SK-N-MC (cell line): ENCODE measurements around the gene F2RL1.
"Not testable (repeated sequence)": the region's sequence is repeated elsewhere in the genome, so short reads cannot be mapped to it uniquely, and the experiment has no call there.

Experiments used
- DNase-seq: peaks from one replicate; pipeline ENCODE4 v3.0.0-alpha.2; 2011; ENCODE audit warnings: low read depth, low spot score
- H3K27ac ChIP-seq: fragments of 200-600 bp; sonication (generic); 2 replicates; pipeline ENCODE4 v1.5.1; 2016; ENCODE audit warnings: mixed run types
- H3K36me3 ChIP-seq: fragments of 200-600 bp; sonication (generic); 2 replicates; pipeline ENCODE4 v1.6.1; 2017; ENCODE audit warnings: antibody characterized with exemption, low read length, mixed read lengths; ENCODE audit not compliant: insufficient read depth
- H3K4me3 ChIP-seq: fragments of 200-600 bp; sonication (generic); 2 replicates; pipeline ENCODE4 v1.5.1; 2016
- H3K9ac ChIP-seq: fragments of 200-600 bp; sonication (generic); 2 replicates; pipeline ENCODE4 v1.8.0; 2017; ENCODE audit warnings: mixed run types, mixed read lengths; ENCODE audit not compliant: insufficient read length
- H3K9me3 ChIP-seq: fragments of 200-600 bp; sonication (generic); 2 replicates; pipeline ENCODE4 v1.6.1; 2017; ENCODE audit warnings: low read depth, mild to moderate bottlenecking, antibody characterized with exemption, low read length, moderate library complexity, mixed read lengths
- EZH2 ChIP-seq: fragments of 200-600 bp; sonication (generic); IDR thresholded peaks from one replicate; pipeline ENCODE4 v1.6.1; 2017; ENCODE audit warnings: antibody characterized with exemption
- FOXP2 ChIP-seq: optimal IDR thresholded peaks from 2 replicates; pipeline ENCODE3; 2011; ENCODE audit warnings: mild to moderate bottlenecking, moderate library complexity; ENCODE audit not compliant: insufficient read depth; ENCODE audit errors: extremely low read length, control extremely low read depth
- POLR2AphosphoS5 ChIP-seq: IDR thresholded peaks from 2 replicates; pipeline ENCODE4 v1.6.1; 2012; ENCODE audit warnings: mild to moderate bottlenecking, low read depth, low read length, borderline replicate concordance

F2RL1 gene, protein sequence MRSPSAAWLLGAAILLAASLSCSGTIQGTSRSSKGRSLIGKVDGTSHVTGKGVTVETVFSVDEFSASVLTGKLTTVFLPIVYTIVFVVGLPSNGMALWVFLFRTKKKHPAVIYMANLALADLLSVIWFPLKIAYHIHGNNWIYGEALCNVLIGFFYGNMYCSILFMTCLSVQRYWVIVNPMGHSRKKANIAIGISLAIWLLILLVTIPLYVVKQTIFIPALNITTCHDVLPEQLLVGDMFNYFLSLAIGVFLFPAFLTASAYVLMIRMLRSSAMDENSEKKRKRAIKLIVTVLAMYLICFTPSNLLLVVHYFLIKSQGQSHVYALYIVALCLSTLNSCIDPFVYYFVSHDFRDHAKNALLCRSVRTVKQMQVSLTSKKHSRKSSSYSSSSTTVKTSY

DNA sequence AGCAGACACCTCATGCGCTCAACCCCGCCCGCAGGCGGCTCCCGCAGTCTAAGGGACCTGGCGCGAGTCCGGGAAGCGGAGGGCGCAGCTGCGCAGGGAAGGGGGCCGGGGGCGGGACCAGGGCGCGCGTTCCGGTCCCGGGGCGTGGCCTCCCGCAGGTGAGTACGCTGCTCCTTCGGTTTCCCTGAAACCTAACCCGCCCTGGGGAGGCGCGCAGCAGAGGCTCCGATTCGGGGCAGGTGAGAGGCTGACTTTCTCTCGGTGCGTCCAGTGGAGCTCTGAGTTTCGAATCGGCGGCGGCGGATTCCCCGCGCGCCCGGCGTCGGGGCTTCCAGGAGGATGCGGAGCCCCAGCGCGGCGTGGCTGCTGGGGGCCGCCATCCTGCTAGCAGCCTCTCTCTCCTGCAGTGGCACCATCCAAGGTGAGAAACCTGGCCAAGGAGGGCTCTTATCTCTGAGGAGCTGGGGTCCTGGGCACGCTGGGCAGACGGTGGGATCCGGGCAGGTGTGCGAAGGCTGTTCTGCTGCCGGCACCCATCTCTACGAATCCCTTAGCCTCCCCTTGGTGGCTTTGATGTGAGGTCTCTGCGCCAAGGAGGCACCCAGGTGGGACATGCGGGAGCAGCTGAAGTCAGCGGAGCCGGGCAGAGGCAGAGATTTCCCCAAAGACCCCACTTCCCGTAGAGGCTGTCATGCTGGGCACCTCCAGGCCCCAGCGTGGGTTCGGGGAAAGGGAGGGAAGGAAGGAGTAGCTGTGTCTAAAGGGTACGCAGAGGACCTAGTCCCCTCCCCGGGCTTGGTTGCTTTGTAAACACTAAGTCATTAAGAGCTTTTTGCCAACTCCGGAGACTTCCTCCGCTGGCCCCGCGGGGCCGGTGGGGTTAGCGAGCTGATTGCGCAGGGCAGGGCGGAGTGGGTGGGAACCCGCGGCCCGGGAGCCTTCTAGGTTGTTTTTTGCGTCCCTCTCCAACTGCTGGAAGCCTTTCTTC, at the start of gene F2RL1:
Gene F2RL1 (plus strand): TSS at position 187 of the 988 bp plus-strand sequence. CDS start 153 bp downstream, at position 340.
- TF ChIP-seq EZH2, result no peak
- no peak for TF ChIP-seq FOXP2
- no peak for TF ChIP-seq POLR2AphosphoS5
- Histone ChIP-seq H3K9me3 (no peaks in the 10 kb centered on the region), H3K36me3 (no peaks in the 10 kb centered on the region), H3K9ac (no peak within 1 kb of the TSS), H3K4me3 (peak within 1 kb of the TSS; percentile 74), H3K27ac (no peak within 1 kb of the TSS)
- no peak for DNase-seq

GRCh38 chr5:76771041-76771440, 47.8 kb upstream of the F2RL1 start:
- not testable (repeated sequence) for H3K9ac ChIP-seq, H3K4me3 ChIP-seq, H3K27ac ChIP-seq, H3K36me3 ChIP-seq, H3K9me3 ChIP-seq, DNase-seq

DNA sequence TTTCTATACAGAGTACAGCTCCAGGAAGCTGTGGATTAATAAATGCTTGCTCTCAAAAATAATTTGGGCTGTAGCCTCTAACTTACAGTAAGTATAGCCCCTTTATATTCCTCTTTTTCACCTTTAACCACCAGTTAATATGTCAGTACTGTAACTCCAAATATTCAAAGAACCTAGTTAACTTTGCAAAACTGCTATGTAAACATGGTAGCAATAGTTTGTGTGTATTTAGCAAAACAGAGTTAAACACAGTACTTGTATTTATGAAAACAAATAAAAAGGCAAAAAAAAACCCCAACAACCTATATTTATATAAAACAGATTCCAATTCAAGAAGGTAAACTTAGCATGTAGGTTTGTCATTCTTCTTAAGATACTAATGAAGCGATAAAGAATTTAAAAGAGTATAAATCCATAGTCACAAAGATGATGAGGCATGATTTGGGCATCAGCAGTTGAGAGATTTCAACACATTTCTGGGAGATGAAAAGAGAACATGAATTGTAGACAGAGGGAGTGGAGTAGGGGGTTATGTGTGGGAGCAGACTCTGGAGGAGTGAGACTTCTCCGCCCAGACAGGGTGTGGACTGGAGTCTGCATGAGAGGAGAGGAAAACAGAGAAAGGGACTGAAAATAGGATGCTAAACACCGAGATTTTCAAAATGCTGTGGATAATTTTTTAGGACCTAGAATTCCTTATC, 47.0 kb upstream of the F2RL1 start:
- Histone ChIP-seq H3K9me3 (no peaks in the 10 kb centered on the region), H3K4me3 (no peak overlapping the region), H3K9ac (no peak overlapping the region), H3K36me3 (no peaks in the 10 kb centered on the region), H3K27ac (no peak overlapping the region)
- DNase-seq, result no peak
- no peak for TF ChIP-seq FOXP2
- TF ChIP-seq EZH2, result no peak
- no peak for TF ChIP-seq POLR2AphosphoS5

DNA sequence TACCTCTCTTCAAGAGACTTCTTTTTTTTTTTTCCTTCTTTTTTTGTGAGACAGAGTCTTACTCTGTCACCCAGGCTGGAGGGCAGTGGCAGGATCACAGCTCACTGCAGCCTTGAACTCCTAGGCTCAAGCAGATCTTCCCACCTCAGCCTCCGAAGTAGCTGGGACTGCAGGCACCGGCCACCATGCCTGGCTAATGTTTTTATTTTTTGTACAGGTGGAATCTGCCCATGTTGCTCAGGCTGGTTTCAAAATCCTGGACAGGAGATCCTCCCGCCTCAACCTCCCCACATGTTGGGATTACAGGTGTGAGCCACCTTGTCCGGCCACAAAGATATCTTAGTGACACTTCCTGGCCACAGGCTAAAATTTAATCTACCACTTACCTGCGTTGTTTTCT, 42.9 kb upstream of the F2RL1 start:
- no peak for DNase-seq
- Histone ChIP-seq H3K36me3 (no peaks in the 10 kb centered on the region), H3K9me3 (no peaks in the 10 kb centered on the region), H3K4me3 (no peak overlapping the region), H3K9ac (no peak overlapping the region), H3K27ac (no peak overlapping the region)
- TF ChIP-seq EZH2 (no peak), FOXP2 (no peak), POLR2AphosphoS5 (no peak)

GRCh38 chr5:76776391-76776790, 42.4 kb upstream of the F2RL1 start:
- Histone ChIP-seq H3K4me3 (no peak overlapping the region), H3K9me3 (no peaks in the 10 kb centered on the region), H3K36me3 (no peaks in the 10 kb centered on the region), H3K27ac (no peak overlapping the region), H3K9ac (no peak overlapping the region)
- DNase-seq, result no peak
- TF ChIP-seq POLR2AphosphoS5 (no peak), EZH2 (no peak), FOXP2 (no peak)

DNA sequence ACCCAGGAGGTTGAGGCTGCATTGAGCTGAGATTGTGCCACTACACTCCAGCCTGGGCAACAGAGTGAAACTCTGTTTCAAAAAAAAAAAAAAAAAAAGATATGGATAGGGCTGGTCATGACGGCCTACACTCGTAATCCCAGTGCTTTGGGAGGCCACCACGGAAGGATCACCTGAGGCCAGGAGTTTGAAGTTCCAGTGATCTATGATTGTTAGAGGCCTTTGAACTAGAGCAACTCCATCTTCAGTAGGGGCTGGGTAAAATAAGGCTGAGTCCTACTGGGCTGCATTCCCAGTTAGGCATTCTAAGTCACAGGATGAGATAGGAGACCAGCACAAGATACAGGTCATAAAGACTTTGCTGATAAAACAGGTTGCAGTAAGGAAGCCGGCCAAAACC, 38.2 kb upstream of the F2RL1 start:
- H3K36me3 ChIP-seq, H3K27ac ChIP-seq, H3K9ac ChIP-seq, H3K4me3 ChIP-seq, DNase-seq, H3K9me3 ChIP-seq: not testable (repeated sequence)

GRCh38 chr5:76781775-76782174, 37.1 kb upstream of the F2RL1 start:
- Histone ChIP-seq H3K36me3 (no peaks in the 10 kb centered on the region), H3K27ac (no peak overlapping the region), H3K9ac (no peak overlapping the region), H3K9me3 (no peaks in the 10 kb centered on the region), H3K4me3 (no peak overlapping the region)
- TF ChIP-seq POLR2AphosphoS5 (no peak), FOXP2 (no peak), EZH2 (no peak)
- DNase-seq, result no peak

DNA sequence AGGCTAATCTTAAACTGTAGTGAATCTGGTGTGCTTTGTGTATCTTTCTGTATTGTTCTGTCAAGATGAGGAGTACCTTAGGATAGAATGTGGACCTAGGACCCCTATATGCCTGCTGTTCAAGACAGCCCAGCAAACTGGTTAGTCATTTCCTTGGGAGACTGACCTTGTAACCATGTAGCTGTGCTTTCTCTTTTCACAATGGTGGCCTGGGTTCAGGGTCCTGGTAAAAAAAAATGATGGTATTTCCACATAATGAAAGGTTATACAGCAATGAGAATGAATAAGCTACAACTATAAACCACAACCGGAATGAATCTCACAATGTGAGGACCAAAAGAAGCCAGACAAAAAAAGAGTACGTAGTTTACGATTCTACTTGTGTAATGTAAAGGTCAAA, 36.4 kb upstream of the F2RL1 start:
- no peaks in the 10 kb centered on the region for H3K36me3 ChIP-seq
- TF ChIP-seq POLR2AphosphoS5 (no peak), EZH2 (no peak), FOXP2 (no peak)
- no peak for DNase-seq
- no peak overlapping the region for H3K4me3 ChIP-seq
- H3K9ac ChIP-seq, result no peak overlapping the region
- no peaks in the 10 kb centered on the region for H3K9me3 ChIP-seq
- H3K27ac ChIP-seq, result no peak overlapping the region
